ENCODE results near the gene EPHA5.

The EPHA5 gene

DNA sequence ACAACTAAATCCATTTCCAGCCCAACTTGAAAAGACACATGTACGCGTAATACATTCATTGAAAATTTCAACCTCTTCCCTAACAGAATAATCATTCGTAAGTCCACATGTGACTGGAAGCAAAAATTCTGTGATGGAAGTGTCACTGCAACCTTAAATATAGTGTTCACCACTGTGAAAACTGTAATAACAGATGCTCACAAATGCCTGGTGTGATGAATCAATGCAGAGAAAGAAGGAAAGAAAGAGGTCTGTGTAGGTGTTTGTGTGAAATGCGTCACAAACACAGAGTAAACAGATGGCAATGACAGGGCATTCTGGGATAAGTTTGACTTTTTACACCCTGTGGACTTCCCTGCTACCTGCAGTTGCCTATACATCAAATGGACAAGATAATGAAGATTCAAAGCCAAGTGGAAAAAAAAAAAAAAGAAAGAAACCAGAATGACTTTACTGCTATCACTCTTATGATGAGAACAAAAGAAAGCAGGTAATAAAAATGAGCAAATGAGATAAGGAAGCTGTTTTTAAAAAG, 123.3 kb downstream of the EPHA5 start:
- no peak for FAIRE-seq
- TF ChIP-seq POLR2A (IDR thresholded peaks at IDR 0.05; ENCODE audit: low read depth, low read length) (no peak), TAF1 (IDR thresholded peaks at IDR 0.05; ENCODE audit: borderline replicate concordance, low read depth, low read length) (no peak), POLR2AphosphoS5 (IDR thresholded peaks at IDR 0.05; ENCODE audit: low read depth, low read length) (no peak)
- DNase-seq (ENCODE audit: insufficient read length), result no peak

GRCh38 chr4:65538571-65538970, 131.7 kb downstream of the EPHA5 start:
- FAIRE-seq (no peak), DNase-seq (ENCODE audit: insufficient read length) (no peak)
- TF ChIP-seq POLR2AphosphoS5 (IDR thresholded peaks at IDR 0.05; ENCODE audit: low read depth, low read length), result no peak
- no peak for TF ChIP-seq POLR2A (IDR thresholded peaks at IDR 0.05; ENCODE audit: low read depth, low read length)
- TF ChIP-seq TAF1 (IDR thresholded peaks at IDR 0.05; ENCODE audit: borderline replicate concordance, low read depth, low read length), result no peak

DNA sequence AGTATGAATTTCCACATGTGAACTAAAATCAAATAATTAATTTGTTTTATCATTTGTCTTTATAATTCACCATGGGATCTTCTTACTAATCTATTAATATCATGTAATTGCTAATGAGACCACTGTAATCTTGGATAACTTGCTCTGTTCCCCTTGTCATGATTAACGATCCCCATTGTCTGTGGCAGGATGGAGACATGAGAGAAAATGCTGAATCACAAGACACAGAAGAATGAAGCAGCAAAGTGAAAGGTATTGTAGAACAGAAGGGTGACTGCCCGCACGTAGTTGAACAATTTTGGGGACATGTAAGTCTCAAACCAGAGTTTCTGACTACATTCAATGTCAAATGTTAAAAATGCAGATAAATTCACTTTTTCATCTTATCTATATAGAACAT, 135.2 kb downstream of the EPHA5 start:
- TF ChIP-seq TAF1 (IDR thresholded peaks at IDR 0.05; ENCODE audit: borderline replicate concordance, low read depth, low read length) (no peak), POLR2A (IDR thresholded peaks at IDR 0.05; ENCODE audit: low read depth, low read length) (no peak), POLR2AphosphoS5 (IDR thresholded peaks at IDR 0.05; ENCODE audit: low read depth, low read length) (no peak)
- DNase-seq (ENCODE audit: insufficient read length) (no peak), FAIRE-seq (no peak)

DNA sequence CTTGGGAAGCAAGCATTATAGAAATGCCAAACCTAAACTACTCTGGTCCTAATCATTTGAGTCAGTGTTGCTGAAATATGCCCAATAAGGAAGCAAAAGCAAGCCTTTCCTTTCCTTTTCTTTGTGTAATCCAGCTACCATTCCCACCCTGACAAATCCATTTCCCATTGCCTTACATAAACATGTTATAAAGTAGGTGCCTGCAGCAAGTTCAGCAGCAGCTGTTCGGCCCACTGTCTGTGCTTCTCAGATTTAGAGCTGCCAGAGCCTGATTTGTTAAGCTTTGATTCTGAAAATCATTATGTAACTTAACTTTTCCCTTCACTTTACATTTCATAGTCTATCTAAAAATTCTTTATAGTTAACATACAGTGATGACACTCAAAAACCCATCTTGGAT, 148.6 kb downstream of the EPHA5 start:
- no peak for TF ChIP-seq POLR2A (IDR thresholded peaks at IDR 0.05; ENCODE audit: low read depth, low read length)
- TF ChIP-seq TAF1 (IDR thresholded peaks at IDR 0.05; ENCODE audit: borderline replicate concordance, low read depth, low read length), result no peak
- no peak for TF ChIP-seq POLR2AphosphoS5 (IDR thresholded peaks at IDR 0.05; ENCODE audit: low read depth, low read length)
- no peak for DNase-seq (ENCODE audit: insufficient read length)
- no peak for FAIRE-seq

GRCh38 chr4:65515646-65516045, 154.6 kb downstream of the EPHA5 start:
- FAIRE-seq (no peak), DNase-seq (ENCODE audit: insufficient read length) (no peak)
- TF ChIP-seq POLR2A (IDR thresholded peaks at IDR 0.05; ENCODE audit: low read depth, low read length) (no peak), POLR2AphosphoS5 (IDR thresholded peaks at IDR 0.05; ENCODE audit: low read depth, low read length) (no peak), TAF1 (IDR thresholded peaks at IDR 0.05; ENCODE audit: borderline replicate concordance, low read depth, low read length) (no peak)

DNA sequence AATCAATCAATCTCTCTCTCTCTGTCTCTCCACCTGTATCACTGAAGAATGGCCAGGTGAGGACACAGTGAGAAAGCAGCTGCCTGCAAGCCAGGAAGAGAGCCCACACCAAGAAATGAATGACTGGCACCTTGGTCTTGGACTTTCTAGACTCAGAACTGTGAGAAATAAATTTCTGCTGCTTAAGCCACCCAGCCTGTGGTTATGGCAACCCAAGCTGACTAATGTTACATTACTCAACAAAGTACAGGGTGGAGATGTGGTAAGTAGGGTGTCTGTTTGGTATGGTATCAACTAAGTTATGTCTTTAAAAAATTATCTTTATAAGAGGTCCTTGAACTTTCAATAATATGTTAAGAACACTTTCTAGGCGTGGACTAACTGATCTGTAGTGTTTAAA, 159.3 kb downstream of the EPHA5 start:
- no peak for TF ChIP-seq TAF1 (IDR thresholded peaks at IDR 0.05; ENCODE audit: borderline replicate concordance, low read depth, low read length)
- no peak for TF ChIP-seq POLR2AphosphoS5 (IDR thresholded peaks at IDR 0.05; ENCODE audit: low read depth, low read length)
- DNase-seq (ENCODE audit: insufficient read length) (no peak), FAIRE-seq (no peak)

GRCh38 chr4:65508168-65508567, 162.1 kb downstream of the EPHA5 start:
- TF ChIP-seq TAF1 (IDR thresholded peaks at IDR 0.05; ENCODE audit: borderline replicate concordance, low read depth, low read length) (no peak), POLR2A (IDR thresholded peaks at IDR 0.05; ENCODE audit: low read depth, low read length) (no peak), POLR2AphosphoS5 (IDR thresholded peaks at IDR 0.05; ENCODE audit: low read depth, low read length) (no peak)
- FAIRE-seq (no peak), DNase-seq (ENCODE audit: insufficient read length) (no peak)

DNA sequence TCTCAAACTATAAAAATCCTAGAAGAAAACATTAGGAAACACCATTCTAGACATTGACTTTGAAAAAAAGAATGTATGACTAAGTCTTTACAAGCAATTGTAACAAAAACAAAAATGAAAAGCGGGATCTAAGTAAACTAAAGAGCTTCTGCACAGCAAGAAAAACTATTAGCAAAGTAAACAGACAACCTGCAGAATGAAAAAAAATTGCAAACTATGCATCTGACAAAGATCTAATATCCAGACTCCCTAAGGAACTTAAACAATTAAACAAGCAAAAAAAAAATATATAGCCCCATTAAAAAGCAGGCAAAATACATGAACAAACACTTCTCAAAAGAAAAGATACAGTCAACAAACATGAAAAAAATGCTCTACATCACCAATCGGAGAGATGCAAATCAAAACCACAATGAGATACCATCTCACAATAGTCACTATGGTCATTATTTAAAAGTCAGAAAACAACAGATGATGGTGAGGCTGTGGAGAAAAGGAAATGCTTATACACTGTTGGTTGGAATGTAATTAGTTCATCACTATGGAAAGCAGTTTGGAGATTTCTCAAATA, 168.1 kb downstream of the EPHA5 start:
- DNase-seq (ENCODE audit: insufficient read length) (no peak), FAIRE-seq (no peak)
- TF ChIP-seq TAF1 (IDR thresholded peaks at IDR 0.05; ENCODE audit: borderline replicate concordance, low read depth, low read length) (no peak), POLR2A (IDR thresholded peaks at IDR 0.05; ENCODE audit: low read depth, low read length) (no peak), POLR2AphosphoS5 (IDR thresholded peaks at IDR 0.05; ENCODE audit: low read depth, low read length) (no peak)

GRCh38 chr4:65498606-65499005, 171.7 kb downstream of the EPHA5 start:
- FAIRE-seq, result no peak
- TF ChIP-seq TAF1 (IDR thresholded peaks at IDR 0.05; ENCODE audit: borderline replicate concordance, low read depth, low read length) (no peak), POLR2AphosphoS5 (IDR thresholded peaks at IDR 0.05; ENCODE audit: low read depth, low read length) (no peak), POLR2A (IDR thresholded peaks at IDR 0.05; ENCODE audit: low read depth, low read length) (no peak)
- DNase-seq (ENCODE audit: insufficient read length), result no peak

DNA sequence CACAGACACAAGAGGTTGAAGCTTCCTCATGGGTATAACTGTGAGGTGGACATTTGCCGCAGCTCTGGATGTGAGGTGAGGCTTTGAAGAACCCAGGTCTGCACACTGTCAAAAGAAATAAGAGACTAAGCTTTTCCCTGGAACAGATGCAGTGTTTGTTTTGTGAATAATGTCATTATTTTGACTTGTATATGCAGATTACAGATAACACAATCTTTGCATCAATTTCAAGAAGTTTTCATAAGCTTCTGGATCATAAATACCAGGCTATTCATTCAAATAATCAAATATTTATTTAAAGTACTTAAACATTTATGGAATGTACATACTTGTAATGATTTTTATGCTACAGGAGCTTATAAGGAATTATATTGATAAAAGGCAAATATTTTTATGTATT, 174.8 kb downstream of the EPHA5 start:
- no peak for DNase-seq (ENCODE audit: insufficient read length)
- TF ChIP-seq POLR2A (IDR thresholded peaks at IDR 0.05; ENCODE audit: low read depth, low read length) (no peak), TAF1 (IDR thresholded peaks at IDR 0.05; ENCODE audit: borderline replicate concordance, low read depth, low read length) (no peak), POLR2AphosphoS5 (IDR thresholded peaks at IDR 0.05; ENCODE audit: low read depth, low read length) (no peak)
- no peak for FAIRE-seq

- no peak for TF ChIP-seq POLR2A (IDR thresholded peaks at IDR 0.05; ENCODE audit: low read depth, low read length)
- no peak for TF ChIP-seq TAF1 (IDR thresholded peaks at IDR 0.05; ENCODE audit: borderline replicate concordance, low read depth, low read length)
- TF ChIP-seq POLR2AphosphoS5 (IDR thresholded peaks at IDR 0.05; ENCODE audit: low read depth, low read length), result no peak
- FAIRE-seq, result no peak
- no peak for DNase-seq (ENCODE audit: insufficient read length)
These were observed 187.9 kb downstream of the EPHA5 start for GRCh38 chr4:65482410-65482809.

DNA sequence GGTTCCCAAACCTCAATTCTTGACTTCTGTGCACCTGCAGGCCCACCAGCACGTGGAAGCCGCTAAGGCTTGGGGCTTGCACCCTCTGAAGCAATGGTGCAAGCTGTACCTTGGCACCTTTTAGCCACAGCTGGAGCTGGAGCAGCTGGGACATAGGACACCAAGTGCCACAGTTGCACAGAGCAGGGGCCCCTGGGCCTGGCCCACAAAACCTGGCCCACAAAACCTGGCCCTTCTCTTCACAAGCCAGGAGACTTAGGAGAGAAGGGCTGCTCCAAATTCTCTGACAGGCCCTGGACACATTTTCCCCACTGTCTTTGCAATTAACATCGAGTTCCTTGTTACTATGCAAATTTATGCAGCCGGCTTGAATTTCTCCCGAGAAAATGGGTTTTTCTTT, 197.8 kb downstream of the EPHA5 start:
- DNase-seq (ENCODE audit: insufficient read length) (no peak), FAIRE-seq (no peak)
- no peak for TF ChIP-seq TAF1 (IDR thresholded peaks at IDR 0.05; ENCODE audit: borderline replicate concordance, low read depth, low read length)

Measured in GM12892 (cell line).